H9 (cell line): Measurements from ENCODE around the gene ADARB2. TPM values are rescaled to one million over a fixed set of nuclear protein-coding genes. Genes with fewer than 3 reads are reported as not detected.

Experiments
- DNase-seq: peaks from one replicate; pipeline ENCODE4 v3.0.0-alpha.2; 2017
- H2AFZ ChIP-seq: one replicate; pipeline ENCODE4 v1.6.1; 2013; ENCODE audit warnings: mild to moderate bottlenecking, low read length, control low read depth, moderate library complexity
- H2AK5ac ChIP-seq: 2 replicates; pipeline ENCODE4 v1.6.1; 2013; ENCODE audit warnings: low read length, control low read depth, mixed read lengths; ENCODE audit not compliant: insufficient read length
- H2BK120ac ChIP-seq: one replicate; pipeline ENCODE4 v1.6.1; 2013; ENCODE audit warnings: low read depth, mild to moderate bottlenecking, low read length, control low read depth, inconsistent platforms; ENCODE audit not compliant: poor library complexity, severe bottlenecking
- H2BK12ac ChIP-seq: 2 replicates; pipeline ENCODE4 v1.6.1; 2013; ENCODE audit warnings: low read length, control low read depth, mixed read lengths, low read depth; ENCODE audit not compliant: insufficient read length
- H2BK15ac ChIP-seq: 2 replicates; pipeline ENCODE4 v1.6.1; 2013; ENCODE audit warnings: low read depth, low read length, control low read depth
- H2BK20ac ChIP-seq: one replicate; pipeline ENCODE4 v1.6.1; 2013; ENCODE audit warnings: low read depth, mild to moderate bottlenecking, low read length, control low read depth, inconsistent platforms; ENCODE audit not compliant: poor library complexity, severe bottlenecking
- H2BK5ac ChIP-seq: 2 replicates; pipeline ENCODE4 v1.6.1; 2013; ENCODE audit warnings: low read length, control low read depth, mixed read lengths; ENCODE audit not compliant: insufficient read length
- H3K14ac ChIP-seq: 2 replicates; pipeline ENCODE4 v1.6.1; 2013; ENCODE audit warnings: low read length, control low read depth; ENCODE audit not compliant: insufficient read depth
- H3K18ac ChIP-seq: 2 replicates; pipeline ENCODE4 v1.6.1; 2013; ENCODE audit warnings: low read depth, mild to moderate bottlenecking, mixed read lengths, low read length, control low read depth; ENCODE audit not compliant: insufficient read length
- H3K23ac ChIP-seq: 2 replicates; pipeline ENCODE4 v1.6.1; 2013; ENCODE audit warnings: low read length, control low read depth, mixed read lengths, low read depth; ENCODE audit not compliant: insufficient read length
- H3K23me2 ChIP-seq: 2 replicates; pipeline ENCODE4 v1.6.1; 2013; ENCODE audit warnings: low read depth, mild to moderate bottlenecking, mixed read lengths, low read length, control low read depth; ENCODE audit not compliant: insufficient read length, poor library complexity, severe bottlenecking
- H3K27ac ChIP-seq: 2 replicates; pipeline ENCODE4 v1.5.1; 2013; ENCODE audit warnings: low read length, control low read depth, mixed read lengths, low read depth; ENCODE audit not compliant: insufficient read length
- H3K27me3 ChIP-seq: 2 replicates; pipeline ENCODE4 v1.6.1; 2013; ENCODE audit warnings: low read length, control low read depth, inconsistent platforms; ENCODE audit not compliant: insufficient read depth
- H3K4ac ChIP-seq: 2 replicates; pipeline ENCODE4 v1.6.1; 2013; ENCODE audit warnings: low read depth, mild to moderate bottlenecking, control low read depth, inconsistent platforms, low read length, moderate library complexity
- H3K4me1 ChIP-seq: 2 replicates; pipeline ENCODE4 v1.6.1; 2013; ENCODE audit warnings: low read length, control low read depth, inconsistent platforms; ENCODE audit not compliant: insufficient read depth
- H3K4me2 ChIP-seq: 2 replicates; pipeline ENCODE4 v1.6.1; 2013; ENCODE audit warnings: low read length, control low read depth, mixed read lengths; ENCODE audit not compliant: insufficient read length, insufficient read depth
- H3K56ac ChIP-seq: 2 replicates; pipeline ENCODE4 v1.6.1; 2013; ENCODE audit warnings: low read depth, mild to moderate bottlenecking, mixed read lengths, low read length, control low read depth; ENCODE audit not compliant: insufficient read length
- H3K79me1 ChIP-seq: 2 replicates; pipeline ENCODE4 v1.6.1; 2013; ENCODE audit warnings: low read depth, mild to moderate bottlenecking, moderate library complexity, low read length, control low read depth, inconsistent platforms; ENCODE audit not compliant: insufficient read depth, poor library complexity, severe bottlenecking
- H3K79me2 ChIP-seq: 2 replicates; pipeline ENCODE4 v1.6.1; 2013; ENCODE audit warnings: low read length, control low read depth, inconsistent platforms; ENCODE audit not compliant: insufficient read depth
- H3K9ac ChIP-seq: 2 replicates; pipeline ENCODE4 v1.6.1; 2013; ENCODE audit warnings: low read length, control low read depth, mixed read lengths; ENCODE audit not compliant: insufficient read length; ENCODE audit errors: extremely low read depth
- H3K9me3 ChIP-seq: one replicate; pipeline ENCODE4 v1.6.1; 2013; ENCODE audit warnings: low read depth, low read length, inconsistent platforms; ENCODE audit not compliant: control insufficient read depth
- H3T11ph ChIP-seq: one replicate; pipeline ENCODE4 v1.6.1; 2013; ENCODE audit warnings: mild to moderate bottlenecking, low read length, control low read depth, inconsistent platforms
- H4K20me1 ChIP-seq: one replicate; pipeline ENCODE4 v1.6.1; 2013; ENCODE audit not compliant: control insufficient read depth, insufficient read length, insufficient read depth
- H4K5ac ChIP-seq: 2 replicates; pipeline ENCODE4 v1.6.1; 2013; ENCODE audit warnings: low read depth, mild to moderate bottlenecking, mixed read lengths, low read length, control low read depth; ENCODE audit not compliant: insufficient read length
- H4K8ac ChIP-seq: replicated peaks from 2 replicates; pipeline ENCODE4 v1.6.1; 2013; ENCODE audit warnings: low read length, control low read depth, mixed read lengths, low read depth; ENCODE audit not compliant: insufficient read length
- H4K91ac ChIP-seq: 2 replicates; pipeline ENCODE4 v1.6.1; 2013; ENCODE audit warnings: low read depth, mild to moderate bottlenecking, moderate library complexity, mixed read lengths, low read length, control low read depth; ENCODE audit not compliant: insufficient read length
- H3K27ac Mint-ChIP-seq, 3 experiments: 2 replicates in 2 of 3; 3 replicates in 1 of 3; pipeline ENCODE4 v1.8.0; 2020 to 2021; ENCODE audit warnings: mixed read lengths in 3 of 3, mild to moderate bottlenecking in 1 of 3, moderate library complexity in 1 of 3
- H3K27me3 Mint-ChIP-seq: 2 replicates; pipeline ENCODE4 v1.8.0; 2021; ENCODE audit warnings: low read depth, mild to moderate bottlenecking, moderate library complexity, mixed read lengths
- H3K36me3 Mint-ChIP-seq, 3 experiments: 2 replicates in 2 of 3; 3 replicates in 1 of 3; pipeline ENCODE4 v1.8.0; 2020 to 2021; ENCODE audit warnings: low read depth in 3 of 3, mixed read lengths in 3 of 3; ENCODE audit not compliant: insufficient read depth in 1 of 3
- H3K4me1 Mint-ChIP-seq, 2 experiments: 2 replicates each; pipeline ENCODE4 v1.8.0; 2020; ENCODE audit warnings: mixed read lengths in 2 of 2
- H3K4me3 Mint-ChIP-seq, 2 experiments: 2 replicates in 1 of 2; 3 replicates in 1 of 2; pipeline ENCODE4 v1.8.0; 2020 to 2021; ENCODE audit warnings: mild to moderate bottlenecking in 2 of 2, mixed read lengths in 2 of 2, moderate library complexity in 1 of 2
- H3K9me3 Mint-ChIP-seq, 2 experiments: 2 replicates in 1 of 2; 3 replicates in 1 of 2; pipeline ENCODE4 v1.8.0; 2020; ENCODE audit warnings: mild to moderate bottlenecking in 2 of 2, mixed read lengths in 2 of 2, moderate library complexity in 1 of 2
- CTCF ChIP-seq: fragments of 200-600 bp; sonication (generic); conservative IDR thresholded peaks from 3 replicates; pipeline ENCODE4 v1.8.0; 2021; ENCODE audit warnings: antibody characterized with exemption, mild to moderate bottlenecking
- WGBS: extraction: QIAGEN DNeasy Blood & Tissue Kit; methylation state at CpG from one replicate; pipeline ENCODE4 v1.1.7; 2013; ENCODE audit warnings: missing lambda C conversion rate, low lambda C conversion rate, mixed read lengths; ENCODE audit not compliant: insufficient read length; ENCODE audit errors: extremely low coverage; 5-methylcytosine and 5-hydroxymethylcytosine counted together
- total RNA-seq: library from RNA; stranded (reverse); gene quantifications from 2 replicates; pipeline ENCODE4 v1.2.1, GENCODE V29; 2021

Gene ADARB2
- total RNA-seq, 1 experiment from 2014 or later, result 0.87 TPM

GRCh38 chr10:1646332-1646731 lies 91.0 kb downstream of the ADARB2 start:
- Histone ChIP-seq H3T11ph (no peak overlapping the region), H3K56ac (no peak overlapping the region), H2BK12ac (no peak overlapping the region), H4K20me1 (no peaks in the 10 kb centered on the region), H3K23me2 (no peaks in the 10 kb centered on the region), H2BK120ac (no peak overlapping the region), H3K23ac (no peak overlapping the region), H2BK5ac (no peak overlapping the region), H3K4ac (no peak overlapping the region), H3K79me1 (no peaks in the 10 kb centered on the region), H2BK15ac (no peak overlapping the region), H4K5ac (no peak overlapping the region), H3K14ac (no peak overlapping the region), H2AK5ac (no peak overlapping the region), H3K27ac (no peak overlapping the region), H2BK20ac (no peak overlapping the region), H2AFZ (no peak overlapping the region), H3K27me3 (no peaks in the 10 kb centered on the region), H4K8ac (no peak overlapping the region), H3K4me2 (no peak overlapping the region), H3K9me3 (no peaks in the 10 kb centered on the region), H3K4me1 (no peaks in the 10 kb centered on the region), H3K9ac (no peak overlapping the region), H3K18ac (no peak overlapping the region), H4K91ac (no peak overlapping the region), H3K79me2 (no peaks in the 10 kb centered on the region)
- no peaks in the 10 kb centered on the region for H3K4me1 Mint-ChIP-seq
- no peak for TF ChIP-seq CTCF
- no peaks in the 10 kb centered on the region for H3K36me3 Mint-ChIP-seq
- H3K9me3 Mint-ChIP-seq, result no peaks in the 10 kb centered on the region; a peak in 1 of 5 replicates
- WGBS, result no CpG with 5 or more reads among the region's 5 CpGs
- H3K4me3 Mint-ChIP-seq, result no peak overlapping the region
- no peak for DNase-seq
- peaks cover 12% of the 10 kb centered on the region for H3K27me3 Mint-ChIP-seq
- no peak overlapping the region for H3K27ac Mint-ChIP-seq
